GM23338 (cell line): ENCODE data around the gene TIMM10B.

Source experiments
- CREB1 ChIP-seq: fragments of 250-450 bp; sonication (Bioruptor Pico); IDR thresholded peaks from 2 replicates; pipeline ENCODE4 v1.5.0; 2020; ENCODE audit warnings: low read depth, mild to moderate bottlenecking, moderate library complexity
- CTCF ChIP-seq, 2 experiments: fragments of 200-600 bp in 1 of 2; sonication (generic) in 1 of 2; conservative IDR thresholded peaks; 2 replicates each; pipeline versions ENCODE4 v1.5.1 to v1.6.1; 2016 to 2017; ENCODE audit warnings: antibody characterized with exemption in 2 of 2, low read depth in 2 of 2, mild to moderate bottlenecking in 2 of 2, moderate library complexity in 1 of 2
- ETS1 ChIP-seq: IDR thresholded peaks from 2 replicates; pipeline ENCODE4 v1.6.1; 2016; ENCODE audit warnings: antibody characterized with exemption
- EZH2 ChIP-seq: fragments of 200-600 bp; sonication (generic); IDR thresholded peaks from one replicate; pipeline ENCODE4 v1.8.0; 2017; ENCODE audit warnings: antibody characterized with exemption, mild to moderate bottlenecking, low read depth; ENCODE audit not compliant: unreplicated experiment
- EZH2phosphoT487 ChIP-seq: fragments of 200-600 bp; sonication (generic); IDR thresholded peaks from one replicate; pipeline ENCODE4 v1.8.1; 2018; ENCODE audit warnings: antibody characterized with exemption; ENCODE audit not compliant: unreplicated experiment
- JUNB ChIP-seq: IDR thresholded peaks from one replicate; pipeline ENCODE4 v1.6.1; 2016; ENCODE audit warnings: antibody characterized with exemption; ENCODE audit not compliant: unreplicated experiment
- POLR2AphosphoS5 ChIP-seq: IDR thresholded peaks from 2 replicates; pipeline ENCODE4 v1.6.1; 2016; ENCODE audit warnings: antibody characterized with exemption, low read depth
- REST ChIP-seq: IDR thresholded peaks from one replicate; pipeline ENCODE4 v1.6.1; 2018; ENCODE audit warnings: antibody characterized with exemption; ENCODE audit not compliant: unreplicated experiment
- ZNF114 ChIP-seq: fragments of 250-450 bp; sonication (Bioruptor Pico); IDR thresholded peaks from 2 replicates; pipeline ENCODE4 v1.5.0; 2020; ENCODE audit warnings: mild to moderate bottlenecking, moderate library complexity
- ZNF331 ChIP-seq: fragments of 250-450 bp; sonication (Bioruptor Pico); IDR thresholded peaks from 2 replicates; pipeline ENCODE4 v1.5.0; 2020; ENCODE audit warnings: low read depth, mild to moderate bottlenecking, moderate library complexity

- TF ChIP-seq EZH2 (no peak), JUNB (no peak), CTCF (conservative IDR thresholded peaks at IDR 0.05; ENCODE audit: low read depth in 2 of 2) (no peak), POLR2AphosphoS5 (no peak), REST (no peak), EZH2phosphoT487 (no peak), ETS1 (no peak), CREB1 (no peak), ZNF114 (CRISPR knock-in tag) (no peak), ZNF331 (CRISPR knock-in tag) (no peak)
Measured at GRCh38 chr11:6485661-6486060, 4.4 kb downstream of the TIMM10B start.
